Activated T-cell treated with anti-CD3 and anti-CD28 coated beads for 48 hours (primary cell): ENCODE results near the gene KLC3.

Experiments
- DNase-seq: peaks from one replicate; pipeline ENCODE4 v3.0.0-alpha.2; 2020; ENCODE audit warnings: low read depth

Gene KLC3

DNA sequence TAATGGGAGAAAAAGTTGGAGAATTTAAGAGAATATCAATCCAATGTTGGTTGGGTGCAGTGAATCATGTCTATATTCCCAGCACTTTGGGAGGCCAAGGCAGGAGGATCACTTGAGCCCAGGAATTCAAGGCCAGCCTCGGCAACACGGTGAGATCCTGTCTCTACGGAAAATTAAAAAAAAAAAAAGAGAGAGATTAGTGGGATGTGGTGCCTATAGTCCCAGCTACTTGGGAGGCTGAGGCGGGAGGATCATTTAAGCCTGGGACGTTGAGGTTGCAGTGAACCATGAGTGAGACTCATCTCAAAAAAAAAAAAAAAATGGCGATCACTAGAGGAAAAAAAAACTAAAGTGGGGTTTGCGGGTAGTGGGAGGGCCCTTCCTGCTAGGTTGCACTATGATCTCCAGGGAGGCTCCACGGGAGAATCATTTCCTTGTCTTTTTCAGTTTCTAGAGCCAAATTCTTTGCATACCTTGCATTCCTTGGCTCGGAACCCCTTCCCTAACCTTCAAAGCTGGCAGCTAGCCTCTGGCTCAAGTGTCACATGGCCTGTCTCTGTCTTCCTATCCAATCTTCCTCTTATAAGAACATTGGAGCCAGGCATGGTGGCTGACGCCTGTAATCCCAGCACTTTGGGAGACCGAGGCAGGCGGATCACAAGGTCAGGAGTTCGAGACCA, 35.6 kb downstream of the KLC3 start:
- DNase-seq = no peak

DNA sequence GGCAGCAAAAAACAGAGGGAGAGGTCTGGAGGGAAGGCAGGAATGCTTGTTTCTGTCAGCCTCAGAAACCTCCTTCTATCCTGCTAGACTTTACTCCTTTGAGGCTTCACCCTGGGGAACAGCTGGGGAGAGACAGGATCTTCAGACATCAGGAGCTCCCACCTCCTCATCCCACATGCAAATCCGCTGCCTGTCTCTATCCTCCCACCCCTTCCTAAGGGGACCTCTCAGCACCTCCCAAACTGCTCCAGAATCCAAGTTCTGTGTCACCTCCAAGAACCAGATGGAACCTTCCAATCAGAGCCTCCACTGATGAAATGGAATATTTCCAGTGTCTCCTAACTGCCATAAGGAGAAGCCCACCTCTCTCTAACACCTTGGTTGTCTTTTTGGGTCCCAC, 39.6 kb downstream of the KLC3 start:
- no peak for DNase-seq

DNA sequence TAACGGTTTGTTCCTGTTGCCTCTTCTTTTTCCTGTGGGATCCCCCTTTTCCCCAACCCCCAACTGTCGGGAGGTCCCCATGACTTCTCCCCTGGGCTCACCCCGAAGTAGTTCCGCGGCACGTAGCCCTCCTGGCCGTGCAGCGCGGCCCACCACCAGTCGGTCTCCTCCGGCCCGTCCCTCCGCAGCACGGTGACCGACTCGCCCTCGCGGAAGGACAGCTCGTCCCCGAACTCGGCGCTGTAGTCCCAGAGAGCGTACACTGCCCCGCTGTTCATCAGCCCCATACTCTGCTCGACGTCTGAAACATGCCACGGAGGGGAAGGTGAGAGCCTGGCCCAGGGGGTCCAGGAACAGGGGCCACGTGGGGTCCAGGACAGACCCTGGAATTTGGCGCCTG, 41.9 kb downstream of the KLC3 start:
- no peak for DNase-seq

DNA sequence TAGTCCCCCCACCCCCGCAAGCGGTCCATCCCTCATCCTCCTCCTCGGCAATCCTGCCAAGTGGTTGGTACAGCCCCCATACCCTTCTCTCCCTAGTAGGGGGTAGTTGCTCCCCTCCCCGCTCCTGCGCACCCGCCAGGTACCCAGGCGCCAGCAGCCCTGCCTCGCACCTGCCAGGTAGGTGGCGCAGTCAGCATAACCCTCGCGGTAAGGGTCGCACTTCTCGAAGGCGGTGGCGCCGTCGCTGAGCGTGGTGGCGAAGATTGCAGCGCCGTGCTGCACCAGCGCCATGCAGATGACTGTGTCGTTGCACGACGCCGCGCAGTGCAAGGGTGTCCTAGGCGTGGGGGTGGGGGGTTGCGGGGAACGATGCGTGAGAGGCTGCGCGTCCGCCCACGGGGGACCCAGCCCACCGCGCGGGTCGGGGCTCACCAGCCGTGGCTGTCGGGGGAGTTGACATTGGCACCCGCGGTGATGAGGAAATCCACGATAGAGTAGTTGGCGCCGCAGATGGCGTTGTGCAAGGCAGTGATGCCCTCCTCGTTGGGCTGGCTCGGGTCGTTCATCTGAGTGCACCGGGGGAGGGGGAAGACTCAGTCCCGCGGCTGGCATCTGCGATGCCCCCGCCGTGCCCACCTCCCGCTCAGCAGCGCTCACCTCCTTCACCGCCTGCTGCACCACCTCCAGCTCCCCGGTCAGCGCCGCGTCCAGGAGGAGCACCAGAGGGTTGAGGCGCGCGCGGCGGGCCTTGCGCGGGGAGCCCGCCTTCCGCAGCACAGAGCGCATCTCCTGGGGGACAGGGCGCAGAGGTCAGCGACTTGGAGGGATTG, 45.1 kb downstream of the KLC3 start:
- DNase-seq = no peak

DNA sequence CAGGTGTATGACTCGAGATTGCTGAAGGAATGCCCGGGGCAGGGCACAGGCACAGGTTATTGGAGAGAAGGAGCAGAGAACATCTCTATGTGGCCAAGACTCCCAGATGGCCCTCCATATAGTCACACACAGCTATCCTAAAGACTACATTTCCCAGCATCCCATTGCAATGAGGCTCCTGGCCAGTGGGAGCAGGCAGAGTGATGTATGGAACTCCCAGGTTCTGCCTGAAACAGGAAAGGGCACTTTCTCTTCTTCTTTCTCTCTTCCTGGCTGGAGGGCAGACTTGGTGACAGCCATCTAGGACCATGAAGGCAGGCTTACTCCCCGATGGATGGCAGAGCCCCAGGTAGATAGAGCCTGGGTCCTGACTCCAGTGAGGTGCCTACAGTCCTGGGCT, 50.8 kb downstream of the KLC3 start:
- DNase-seq = no peak

DNA sequence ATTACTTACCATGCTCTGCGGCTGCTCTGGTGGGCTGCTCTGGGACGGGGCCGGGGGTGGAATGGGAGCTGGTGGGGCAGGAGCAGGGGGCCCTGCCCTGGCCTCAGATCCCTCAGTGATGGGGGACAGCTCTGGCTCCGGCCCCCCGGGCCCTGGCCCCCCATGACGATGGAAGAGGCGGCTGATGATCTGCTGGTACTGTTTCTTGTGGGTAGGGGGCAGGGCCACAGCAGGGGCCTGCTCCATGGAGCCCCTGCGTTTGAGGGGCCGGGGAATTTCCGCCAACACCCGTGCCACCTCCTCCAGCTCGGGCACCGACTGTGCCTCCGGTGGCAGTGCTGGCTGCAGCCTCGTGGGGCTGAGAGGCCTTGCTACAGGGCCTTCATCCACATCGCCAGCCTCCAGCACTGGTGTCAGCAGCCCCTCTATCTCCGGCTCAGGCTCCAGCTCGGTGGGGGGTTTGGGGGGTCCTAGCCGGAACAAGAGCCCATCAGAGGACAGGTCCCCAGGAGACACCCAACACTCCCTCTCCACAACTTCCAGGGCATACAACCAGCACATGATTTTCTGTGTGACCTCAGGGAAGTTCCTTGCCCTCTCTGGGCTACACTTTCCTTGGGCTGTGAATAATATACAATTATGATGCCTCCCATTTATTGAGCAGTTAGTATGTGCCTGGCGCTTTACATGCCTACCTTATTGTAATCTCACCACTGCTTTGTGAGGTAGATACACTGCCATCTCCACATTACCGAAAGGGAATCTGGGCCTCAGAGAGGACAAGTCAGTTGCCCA, 51.5 kb downstream of the KLC3 start:
- no peak for DNase-seq

DNA sequence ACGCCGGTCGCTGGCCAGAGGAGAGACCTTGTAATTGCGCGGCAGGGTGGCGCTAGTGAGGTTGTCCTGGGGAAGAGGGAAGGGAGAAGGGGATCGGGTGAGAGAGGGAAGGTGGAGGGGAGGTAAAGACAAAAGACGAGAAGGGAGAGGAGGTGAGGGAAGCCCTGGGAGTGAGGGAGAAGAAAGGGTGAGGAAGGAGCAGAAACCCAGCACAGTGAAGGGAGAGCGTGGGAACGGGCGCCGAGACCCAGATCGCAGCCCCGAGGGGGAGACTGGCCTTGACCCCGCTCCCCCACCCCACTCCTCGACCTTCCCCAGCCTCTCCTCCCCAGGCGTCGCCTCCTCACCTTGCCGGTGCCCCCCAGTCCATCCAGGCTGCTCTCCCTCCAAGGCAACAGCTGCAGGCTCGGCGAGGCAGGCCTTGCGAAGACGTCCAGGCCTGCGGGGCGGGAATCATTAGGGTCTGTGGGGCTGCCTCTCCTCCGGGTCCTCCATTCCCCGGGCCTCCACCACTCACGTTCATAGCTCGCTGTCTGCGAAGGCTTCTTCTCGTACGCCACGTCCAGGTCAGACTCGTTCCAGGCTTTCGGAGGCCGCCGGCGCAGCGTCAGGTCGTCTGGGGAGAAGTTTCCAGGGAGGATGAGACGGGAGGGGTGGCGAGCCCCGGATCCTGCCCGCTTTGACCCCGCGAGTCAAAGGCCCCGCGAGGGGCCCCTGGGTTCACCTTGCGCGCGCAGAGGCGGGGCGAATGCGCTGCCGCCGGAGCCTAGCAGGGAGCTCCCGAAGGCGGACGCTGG, 55.5 kb downstream of the KLC3 start:
- no peak for DNase-seq

DNA sequence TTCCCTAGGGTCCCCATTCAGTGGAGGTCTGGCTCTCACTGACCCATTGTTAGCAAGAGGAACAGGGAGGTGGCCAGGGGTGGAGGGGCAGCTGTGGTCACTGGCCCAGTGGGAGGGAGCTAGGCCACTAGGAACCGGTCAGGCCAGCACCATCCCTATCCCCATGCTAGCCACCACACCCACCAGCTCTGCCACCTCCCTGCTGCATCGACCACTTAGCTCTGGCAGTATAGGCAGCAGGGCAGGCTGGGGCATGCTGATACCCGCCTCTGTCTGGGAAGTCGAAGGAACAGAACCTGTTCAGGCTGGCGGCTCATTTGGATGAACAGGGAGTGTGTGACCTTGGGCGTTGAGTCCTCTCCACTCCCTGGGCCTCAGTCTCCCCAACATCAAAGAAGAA, 59.6 kb downstream of the KLC3 start:
- DNase-seq = no peak
